Measurements from ENCODE around the gene PRR11. TPM values are rescaled to one million over a fixed set of nuclear protein-coding genes. Genes with fewer than 3 reads are reported as not detected.
"Not testable (repeated sequence)": the region's sequence is repeated elsewhere in the genome, so short reads cannot be mapped to it uniquely, and the experiment has no call there.

Gene PRR11
- total and polyA plus RNA-seq, 5 donors, result 0.38 to 2.3 (median 1.7) TPM

DNA sequence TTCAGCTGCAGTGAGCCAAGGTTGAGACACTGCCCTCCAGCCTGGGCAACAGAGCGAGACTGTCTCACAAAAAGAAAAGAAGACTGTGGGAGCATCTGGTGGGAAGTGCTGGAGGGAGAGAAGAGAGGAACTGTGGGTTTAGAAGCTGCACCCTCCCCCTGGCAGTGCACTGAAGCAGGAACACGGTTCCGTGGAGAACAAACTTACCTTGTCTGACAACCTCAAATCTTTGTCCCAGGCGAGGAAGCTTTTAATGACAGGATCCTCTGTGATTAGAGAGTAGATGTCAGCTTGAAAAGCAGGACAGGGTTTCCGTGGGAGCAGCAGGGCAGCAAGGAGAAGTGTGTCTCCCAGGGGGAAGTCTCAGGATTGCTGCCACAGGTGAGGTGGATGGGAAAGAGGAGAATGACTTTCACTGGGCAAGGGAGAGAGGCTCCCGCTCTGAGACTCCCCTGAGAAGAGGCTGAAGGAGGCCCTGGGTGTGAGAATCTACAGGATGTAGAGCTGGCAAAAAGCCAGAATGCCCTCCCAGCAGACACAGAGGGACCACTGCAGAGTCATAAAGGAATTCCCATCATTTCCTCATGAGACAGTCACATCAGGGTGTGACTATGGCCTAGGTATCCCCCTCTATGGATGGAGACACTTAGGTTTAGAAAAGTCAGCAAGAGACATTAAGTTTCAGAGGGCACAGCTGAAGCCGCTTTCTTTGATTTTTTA lies 22.9 kb downstream of the PRR11 start:
- 69% methylated on average over 7 of the region's 7 CpGs for WGBS
- intact Hi-C loops (cut with DNase I), result no loop called here
- Histone ChIP-seq H3K4me3 (ENCODE audit: low read length) (no peak overlapping the region), H3K9me3 (ENCODE audit: control insufficient read depth, low read length) (no peaks in the 10 kb centered on the region), H3K27me3 (ENCODE audit: control insufficient read depth, insufficient read depth) (no peaks in the 10 kb centered on the region), H3K4me1 (ENCODE audit: control insufficient read depth, insufficient read depth, low read length) (no peaks in the 10 kb centered on the region), H3K27ac (ENCODE audit: low read length) (no peak overlapping the region)
- ATAC-seq (no peak), DNase-seq (no peak)

DNA sequence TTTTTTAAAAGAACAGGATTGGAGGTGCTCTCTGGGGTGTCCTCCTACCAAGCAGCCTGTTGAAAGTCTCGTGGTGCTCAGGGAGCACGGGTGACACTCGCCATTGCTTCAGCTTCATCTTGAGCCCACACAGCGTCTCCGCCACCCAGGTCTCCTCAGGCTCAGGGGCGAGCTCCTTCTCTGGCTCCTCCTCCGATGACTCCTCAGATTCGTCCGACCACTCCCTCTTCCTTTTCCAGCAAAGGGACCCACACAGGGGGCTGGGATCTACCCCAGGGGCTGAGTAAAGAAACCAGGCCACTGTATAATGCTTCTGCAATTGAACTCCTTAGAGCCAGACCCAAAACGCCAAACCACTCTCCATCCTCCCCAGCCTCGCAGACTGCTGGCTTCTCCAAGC lies 24.1 kb downstream of the PRR11 start:
- H3K4me3 ChIP-seq (ENCODE audit: low read length); DNase-seq; H3K27me3 ChIP-seq (ENCODE audit: control insufficient read depth, insufficient read depth); ATAC-seq; H3K9me3 ChIP-seq (ENCODE audit: control insufficient read depth, low read length); intact Hi-C loops (cut with DNase I); H3K27ac ChIP-seq (ENCODE audit: low read length); H3K4me1 ChIP-seq (ENCODE audit: control insufficient read depth, insufficient read depth, low read length): not testable (repeated sequence)
- 92% methylated on average over 11 of the region's 11 CpGs for WGBS

DNA sequence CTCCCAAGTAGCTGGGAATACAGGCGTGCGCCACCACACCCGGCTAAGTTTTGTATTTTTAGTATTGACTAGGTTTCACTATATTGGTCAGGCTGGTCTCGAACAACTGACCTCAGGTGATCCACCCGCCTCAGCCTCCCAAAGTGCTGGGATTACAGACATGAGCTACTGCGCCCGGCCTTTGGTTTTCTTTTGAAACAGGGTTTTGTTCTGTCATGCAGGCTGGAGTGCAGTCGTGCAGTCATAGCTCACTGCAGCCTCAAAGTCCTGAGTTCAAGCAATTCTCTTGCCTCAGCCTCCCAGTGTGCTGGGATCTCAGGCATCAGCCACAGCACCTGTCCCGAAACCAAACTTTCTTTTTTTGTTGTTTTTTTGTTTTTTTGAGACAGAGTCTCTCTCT lies 25.1 kb downstream of the PRR11 start:
- intact Hi-C loops (cut with DNase I), result no loop called here
- Histone ChIP-seq H3K4me3 (ENCODE audit: low read length) (no peak overlapping the region), H3K9me3 (ENCODE audit: control insufficient read depth, low read length) (no peaks in the 10 kb centered on the region), H3K27me3 (ENCODE audit: control insufficient read depth, insufficient read depth) (no peaks in the 10 kb centered on the region), H3K27ac (ENCODE audit: low read length) (no peak overlapping the region), H3K4me1 (ENCODE audit: control insufficient read depth, insufficient read depth, low read length) (no peaks in the 10 kb centered on the region)
- ATAC-seq, result no peak
- no peak for DNase-seq
- WGBS, result 98% methylated on average over 9 of the region's 9 CpGs

DNA sequence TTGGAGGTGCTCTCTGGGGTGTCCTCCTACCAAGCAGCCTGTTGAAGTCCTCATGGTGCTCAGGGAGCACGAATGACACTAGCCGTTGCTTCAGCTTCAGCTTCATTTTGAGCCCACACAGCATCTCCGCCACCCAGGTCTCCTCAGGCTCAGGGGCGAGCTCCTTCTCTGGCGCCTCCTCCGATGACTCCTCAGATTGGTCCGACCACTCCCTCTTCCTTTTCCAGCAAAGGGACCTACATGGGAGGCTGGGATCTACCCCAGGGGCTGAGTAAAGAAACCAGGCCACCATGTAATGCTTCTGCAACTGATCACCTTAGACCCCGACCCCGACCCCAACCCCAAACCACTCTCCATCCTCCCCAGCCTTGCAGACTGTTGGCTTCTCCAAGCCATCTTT lies 25.9 kb downstream of the PRR11 start:
- H3K9me3 ChIP-seq (ENCODE audit: control insufficient read depth, low read length), result no peaks in the 10 kb centered on the region
- intact Hi-C loops (cut with DNase I), result no loop called here
- ATAC-seq (no peak), DNase-seq (no peak)
- 96% methylated on average over 9 of the region's 9 CpGs for WGBS
- no peaks in the 10 kb centered on the region for H3K27me3 ChIP-seq (ENCODE audit: control insufficient read depth, insufficient read depth)
- H3K4me1 ChIP-seq (ENCODE audit: control insufficient read depth, insufficient read depth, low read length), result no peaks in the 10 kb centered on the region
- H3K4me3 ChIP-seq (ENCODE audit: low read length), result no peak overlapping the region
- H3K27ac ChIP-seq (ENCODE audit: low read length), result no peak overlapping the region

- H3K4me1 ChIP-seq (ENCODE audit: control insufficient read depth, insufficient read depth, low read length), result no peaks in the 10 kb centered on the region
- H3K4me3 ChIP-seq (ENCODE audit: low read length), result no peak overlapping the region
- H3K27ac ChIP-seq (ENCODE audit: low read length), result no peak overlapping the region
- DNase-seq (no peak), ATAC-seq (no peak)
- intact Hi-C loops (cut with DNase I), result no loop called here
- H3K9me3 ChIP-seq (ENCODE audit: control insufficient read depth, low read length), result no peaks in the 10 kb centered on the region
- H3K27me3 ChIP-seq (ENCODE audit: control insufficient read depth, insufficient read depth), result no peaks in the 10 kb centered on the region
These were observed 30.5 kb downstream of the PRR11 start for GRCh38 chr17:59185997-59186396.

DNA sequence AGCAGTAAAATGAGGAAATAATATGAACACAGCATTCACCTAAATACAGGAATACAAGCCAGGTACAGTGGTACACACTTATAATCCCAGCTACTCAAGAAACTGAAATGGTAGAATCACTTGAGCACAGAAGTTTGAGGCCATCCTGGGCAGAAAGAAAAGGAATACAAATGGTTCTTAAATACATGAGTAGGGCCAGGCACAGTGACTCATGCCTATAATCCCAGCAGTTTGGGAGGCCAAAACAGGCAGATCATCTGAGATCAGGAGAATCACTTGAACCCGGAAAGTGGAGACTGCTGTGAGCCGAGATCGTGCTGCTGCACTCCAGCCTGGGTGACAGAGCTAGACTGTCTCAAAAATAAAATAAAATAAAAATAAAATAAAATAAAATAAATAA lies 31.3 kb downstream of the PRR11 start:
- no peaks in the 10 kb centered on the region for H3K27me3 ChIP-seq (ENCODE audit: control insufficient read depth, insufficient read depth)
- intact Hi-C loops (cut with DNase I), result no loop called here
- WGBS, result 98% methylated on average over 3 of the region's 3 CpGs
- DNase-seq (no peak), ATAC-seq (no peak)
- no peak overlapping the region for H3K4me3 ChIP-seq (ENCODE audit: low read length)
- H3K4me1 ChIP-seq (ENCODE audit: control insufficient read depth, insufficient read depth, low read length), result no peaks in the 10 kb centered on the region
- H3K9me3 ChIP-seq (ENCODE audit: control insufficient read depth, low read length), result no peaks in the 10 kb centered on the region
- no peak overlapping the region for H3K27ac ChIP-seq (ENCODE audit: low read length)

DNA sequence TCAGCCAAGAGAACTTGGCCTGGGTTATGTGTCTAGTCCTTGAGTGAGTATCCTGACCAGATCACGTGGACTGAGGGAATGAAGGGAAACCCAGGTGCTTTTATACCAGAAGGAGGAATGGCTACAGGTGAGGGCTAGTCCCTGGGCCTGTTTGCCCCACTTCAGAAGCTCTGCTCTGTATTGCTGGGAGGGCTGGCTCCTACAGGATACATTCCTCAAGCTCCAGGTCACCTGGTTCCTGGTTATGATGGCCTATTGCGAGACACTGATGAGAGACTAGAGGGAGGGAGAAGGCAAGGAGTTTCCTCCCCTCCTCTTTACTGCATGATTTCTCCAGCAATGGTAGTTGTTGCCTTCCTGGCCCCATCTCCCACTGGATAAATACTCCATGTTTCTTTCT lies 35.3 kb downstream of the PRR11 start:
- Histone ChIP-seq H3K4me1 (ENCODE audit: control insufficient read depth, insufficient read depth, low read length) (no peaks in the 10 kb centered on the region), H3K27me3 (ENCODE audit: control insufficient read depth, insufficient read depth) (no peaks in the 10 kb centered on the region), H3K4me3 (ENCODE audit: low read length) (no peak overlapping the region), H3K27ac (ENCODE audit: low read length) (no peak overlapping the region), H3K9me3 (ENCODE audit: control insufficient read depth, low read length) (no peaks in the 10 kb centered on the region)
- 93% methylated on average over 2 of the region's 2 CpGs for WGBS
- no peak for DNase-seq
- intact Hi-C loops (cut with DNase I), result no loop called here
- no peak for ATAC-seq

DNA sequence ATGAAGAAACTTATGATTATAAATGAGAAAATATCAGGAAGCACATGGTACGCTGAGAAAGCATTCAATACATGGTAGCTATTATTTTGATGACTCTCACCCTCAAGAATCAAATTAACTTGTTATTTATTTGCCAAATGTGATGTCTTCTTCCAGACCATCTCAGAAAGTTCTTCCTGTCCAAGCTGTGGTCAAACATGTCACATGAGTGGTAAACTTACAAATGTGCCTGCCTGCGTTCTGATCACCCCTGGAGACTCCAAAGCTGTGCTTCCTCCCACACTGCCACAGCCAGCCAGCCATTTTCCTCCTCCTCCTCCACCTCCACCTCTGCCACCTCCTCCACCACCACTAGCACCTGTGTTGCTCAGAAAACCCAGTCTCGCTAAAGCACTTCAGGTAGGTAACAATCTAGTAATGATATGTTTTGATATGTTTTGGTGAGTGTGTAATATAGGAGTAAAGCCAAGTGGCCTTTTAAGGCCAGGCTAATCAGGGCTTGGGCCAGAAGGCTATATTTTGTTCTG lies 37.9 kb downstream of the PRR11 start:
- Histone ChIP-seq H3K27me3 (ENCODE audit: control insufficient read depth, insufficient read depth) (no peaks in the 10 kb centered on the region), H3K4me1 (ENCODE audit: control insufficient read depth, insufficient read depth, low read length) (no peaks in the 10 kb centered on the region), H3K9me3 (ENCODE audit: control insufficient read depth, low read length) (no peaks in the 10 kb centered on the region), H3K4me3 (ENCODE audit: low read length) (no peak overlapping the region), H3K27ac (ENCODE audit: low read length) (no peak overlapping the region)
- 93% methylated on average over 3 of the region's 3 CpGs for WGBS
- DNase-seq (no peak), ATAC-seq (no peak)
- intact Hi-C loops (cut with DNase I), result no loop called here

DNA sequence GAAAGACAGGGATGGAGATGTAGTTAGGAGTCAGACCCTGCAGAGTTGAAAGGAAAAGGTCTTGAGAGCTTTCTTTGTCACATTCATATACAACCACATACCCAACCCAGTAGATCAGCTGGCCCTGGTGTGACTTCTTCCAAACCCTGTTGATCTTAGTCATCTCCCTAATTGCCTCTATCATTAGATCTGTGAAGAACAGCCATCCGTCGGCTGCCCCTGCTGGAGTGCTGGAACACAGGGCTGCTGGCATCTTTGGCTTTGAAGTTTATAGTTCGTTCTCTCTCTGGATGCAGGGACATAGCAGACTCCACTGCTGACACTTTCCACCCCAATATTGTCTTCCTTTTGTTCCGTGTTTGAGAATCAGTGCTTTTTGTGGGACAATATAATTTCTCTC lies 43.9 kb downstream of the PRR11 start:
- ATAC-seq (no peak), DNase-seq (no peak)
- Histone ChIP-seq H3K9me3 (ENCODE audit: control insufficient read depth, low read length) (no peaks in the 10 kb centered on the region), H3K27ac (ENCODE audit: low read length) (no peak overlapping the region), H3K4me1 (ENCODE audit: control insufficient read depth, insufficient read depth, low read length) (no peaks in the 10 kb centered on the region), H3K27me3 (ENCODE audit: control insufficient read depth, insufficient read depth) (no peaks in the 10 kb centered on the region), H3K4me3 (ENCODE audit: low read length) (no peak overlapping the region)
- WGBS, result 94% methylated on average over 4 of the region's 4 CpGs
- intact Hi-C loops (cut with DNase I), result no loop called here

DNA sequence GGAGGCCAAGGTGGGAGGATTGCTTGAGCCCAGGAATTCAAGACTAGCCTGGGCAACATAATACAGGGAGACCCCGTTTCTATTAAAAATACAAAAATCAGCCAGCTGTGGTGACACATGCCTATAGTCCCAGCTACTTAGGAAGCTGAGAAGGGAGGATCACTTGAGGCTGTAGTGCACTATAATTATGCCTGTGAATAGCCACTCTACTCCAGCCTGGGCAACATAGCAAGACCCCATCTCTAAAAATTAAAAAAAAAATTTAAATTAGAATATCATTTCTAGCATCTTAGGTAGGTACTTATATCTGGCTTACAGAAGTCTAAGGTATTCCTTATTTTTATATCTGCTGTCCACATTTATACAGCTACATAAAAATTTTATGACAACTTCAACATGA lies 46.8 kb downstream of the PRR11 start:
- intact Hi-C loops (cut with DNase I), result no loop called here
- no peak overlapping the region for H3K4me3 ChIP-seq (ENCODE audit: low read length)
- H3K9me3 ChIP-seq (ENCODE audit: control insufficient read depth, low read length), result no peaks in the 10 kb centered on the region
- DNase-seq (no peak), ATAC-seq (no peak)
- no peak overlapping the region for H3K27ac ChIP-seq (ENCODE audit: low read length)
- 96% methylated on average over 1 of the region's 1 CpG for WGBS
- H3K4me1 ChIP-seq (ENCODE audit: control insufficient read depth, insufficient read depth, low read length), result no peaks in the 10 kb centered on the region
- H3K27me3 ChIP-seq (ENCODE audit: control insufficient read depth, insufficient read depth), result no peaks in the 10 kb centered on the region

- ATAC-seq, result no peak
- Histone ChIP-seq H3K27me3 (ENCODE audit: control insufficient read depth, insufficient read depth) (no peaks in the 10 kb centered on the region), H3K4me1 (ENCODE audit: control insufficient read depth, insufficient read depth, low read length) (no peaks in the 10 kb centered on the region), H3K27ac (ENCODE audit: low read length) (no peak overlapping the region), H3K9me3 (ENCODE audit: control insufficient read depth, low read length) (no peaks in the 10 kb centered on the region), H3K4me3 (ENCODE audit: low read length) (no peak overlapping the region)
- no peak for DNase-seq
- intact Hi-C loops (cut with DNase I), result no loop called here
- 96% methylated on average over 16 of the region's 16 CpGs for WGBS
These were observed 63.8 kb downstream of the PRR11 start for GRCh38 chr17:59219370-59219769.

DNA sequence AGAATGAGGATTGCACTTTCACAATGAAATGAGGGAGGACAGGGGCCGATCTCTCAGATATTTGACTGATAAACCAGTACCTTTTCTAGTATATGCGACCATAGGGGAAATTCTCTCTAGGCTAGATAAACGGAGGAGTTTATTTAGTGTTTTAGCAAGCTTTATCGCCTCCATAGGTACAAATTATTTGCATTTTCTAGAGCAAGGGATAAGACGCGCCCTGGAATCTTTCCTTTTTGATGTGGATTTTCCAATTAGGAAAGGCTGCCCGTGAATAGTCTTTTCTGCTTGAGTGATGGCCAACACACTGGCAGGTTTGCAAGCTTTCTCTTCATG lies 64.4 kb downstream of the PRR11 start:
- no peak for DNase-seq
- Histone ChIP-seq H3K27me3 (ENCODE audit: control insufficient read depth, insufficient read depth) (no peaks in the 10 kb centered on the region), H3K27ac (ENCODE audit: low read length) (no peak overlapping the region), H3K9me3 (ENCODE audit: control insufficient read depth, low read length) (no peaks in the 10 kb centered on the region), H3K4me3 (ENCODE audit: low read length) (peak overlapping the region; percentile 52), H3K4me1 (ENCODE audit: control insufficient read depth, insufficient read depth, low read length) (no peaks in the 10 kb centered on the region)
- ATAC-seq, result no peak
- intact Hi-C loops (cut with DNase I), result no loop called here
- 34% methylated on average over 7 of the region's 7 CpGs for WGBS
